ENCODE measurements around the gene CDRT15.
"Not testable (repeated sequence)": the region's sequence is repeated elsewhere in the genome, so short reads cannot be mapped to it uniquely, and the experiment has no call there.

The CDRT15 gene

GRCh38 chr17:14236032-14236431 is 630 bp downstream of the CDRT15 start:
- H3K27me3 ChIP-seq (ENCODE audit: insufficient read depth, low read length); H3K4me3 ChIP-seq (ENCODE audit: low read depth, low read length); H2AFZ ChIP-seq (ENCODE audit: low read length, unreplicated experiment); H3K4me1 ChIP-seq (ENCODE audit: control insufficient read depth, insufficient read depth, low read length, unreplicated experiment); H3K36me3 ChIP-seq (ENCODE audit: insufficient read depth, low read length); H3K79me2 ChIP-seq (ENCODE audit: control insufficient read depth, insufficient read depth, low read length, unreplicated experiment); H3K27ac ChIP-seq (ENCODE audit: low read depth, low read length): not testable (repeated sequence)

GRCh38 chr17:14235047-14235446 is 1.6 kb downstream of the CDRT15 start:
- not testable (repeated sequence) for H2AFZ ChIP-seq (ENCODE audit: low read length, unreplicated experiment); H3K36me3 ChIP-seq (ENCODE audit: insufficient read depth, low read length); H3K79me2 ChIP-seq (ENCODE audit: control insufficient read depth, insufficient read depth, low read length, unreplicated experiment); H3K27me3 ChIP-seq (ENCODE audit: insufficient read depth, low read length); H3K4me1 ChIP-seq (ENCODE audit: control insufficient read depth, insufficient read depth, low read length, unreplicated experiment); H3K27ac ChIP-seq (ENCODE audit: low read depth, low read length); H3K4me3 ChIP-seq (ENCODE audit: low read depth, low read length)

- not testable (repeated sequence) for H3K79me2 ChIP-seq (ENCODE audit: control insufficient read depth, insufficient read depth, low read length, unreplicated experiment); H3K4me1 ChIP-seq (ENCODE audit: control insufficient read depth, insufficient read depth, low read length, unreplicated experiment); H3K27ac ChIP-seq (ENCODE audit: low read depth, low read length); H3K36me3 ChIP-seq (ENCODE audit: insufficient read depth, low read length); H3K27me3 ChIP-seq (ENCODE audit: insufficient read depth, low read length)
- Histone ChIP-seq H3K4me3 (ENCODE audit: low read depth, low read length) (peak overlapping the region; percentile 69), H2AFZ (ENCODE audit: low read length, unreplicated experiment) (peak overlapping the region; percentile 68)
These were observed 5.5 kb downstream of the CDRT15 start for GRCh38 chr17:14231187-14231586.

- Histone ChIP-seq H3K79me2 (ENCODE audit: control insufficient read depth, insufficient read depth, low read length, unreplicated experiment) (no peaks in the 10 kb centered on the region), H2AFZ (ENCODE audit: low read length, unreplicated experiment) (no peak overlapping the region), H3K27me3 (ENCODE audit: insufficient read depth, low read length) (no peaks in the 10 kb centered on the region), H3K27ac (ENCODE audit: low read depth, low read length) (no peak overlapping the region), H3K4me1 (ENCODE audit: control insufficient read depth, insufficient read depth, low read length, unreplicated experiment) (no peaks in the 10 kb centered on the region), H3K4me3 (ENCODE audit: low read depth, low read length) (no peak overlapping the region), H3K36me3 (ENCODE audit: insufficient read depth, low read length) (no peaks in the 10 kb centered on the region)
These were observed 7.8 kb downstream of the CDRT15 start for GRCh38 chr17:14228903-14229302.

GRCh38 chr17:14227052-14227451 is 9.6 kb downstream of the CDRT15 start:
- Histone ChIP-seq H2AFZ (ENCODE audit: low read length, unreplicated experiment) (no peak overlapping the region), H3K27me3 (ENCODE audit: insufficient read depth, low read length) (no peaks in the 10 kb centered on the region), H3K36me3 (ENCODE audit: insufficient read depth, low read length) (no peaks in the 10 kb centered on the region), H3K79me2 (ENCODE audit: control insufficient read depth, insufficient read depth, low read length, unreplicated experiment) (no peaks in the 10 kb centered on the region), H3K4me1 (ENCODE audit: control insufficient read depth, insufficient read depth, low read length, unreplicated experiment) (no peaks in the 10 kb centered on the region), H3K4me3 (ENCODE audit: low read depth, low read length) (no peak overlapping the region), H3K27ac (ENCODE audit: low read depth, low read length) (no peak overlapping the region)

- H3K4me3 ChIP-seq (ENCODE audit: low read depth, low read length): no peak overlapping the region
- no peaks in the 10 kb centered on the region for H3K27me3 ChIP-seq (ENCODE audit: insufficient read depth, low read length)
- no peaks in the 10 kb centered on the region for H3K36me3 ChIP-seq (ENCODE audit: insufficient read depth, low read length)
- no peaks in the 10 kb centered on the region for H3K4me1 ChIP-seq (ENCODE audit: control insufficient read depth, insufficient read depth, low read length, unreplicated experiment)
- H3K79me2 ChIP-seq (ENCODE audit: control insufficient read depth, insufficient read depth, low read length, unreplicated experiment): no peaks in the 10 kb centered on the region
- no peak overlapping the region for H3K27ac ChIP-seq (ENCODE audit: low read depth, low read length)
- H2AFZ ChIP-seq (ENCODE audit: low read length, unreplicated experiment): no peak overlapping the region
These were observed 11.2 kb downstream of the CDRT15 start for GRCh38 chr17:14225254-14225980.

GRCh38 chr17:14222611-14223010 is 14.1 kb downstream of the CDRT15 start:
- no peaks in the 10 kb centered on the region for H3K27me3 ChIP-seq (ENCODE audit: insufficient read depth, low read length)
- H3K79me2 ChIP-seq (ENCODE audit: control insufficient read depth, insufficient read depth, low read length, unreplicated experiment): no peaks in the 10 kb centered on the region
- no peaks in the 10 kb centered on the region for H3K36me3 ChIP-seq (ENCODE audit: insufficient read depth, low read length)
- H3K27ac ChIP-seq (ENCODE audit: low read depth, low read length): no peak overlapping the region
- no peaks in the 10 kb centered on the region for H3K4me1 ChIP-seq (ENCODE audit: control insufficient read depth, insufficient read depth, low read length, unreplicated experiment)
- no peak overlapping the region for H2AFZ ChIP-seq (ENCODE audit: low read length, unreplicated experiment)
- H3K4me3 ChIP-seq (ENCODE audit: low read depth, low read length): no peak overlapping the region

GRCh38 chr17:14214271-14214670 is 22.4 kb downstream of the CDRT15 start:
- Histone ChIP-seq H3K36me3 (ENCODE audit: insufficient read depth, low read length) (no peaks in the 10 kb centered on the region), H3K4me3 (ENCODE audit: low read depth, low read length) (no peak overlapping the region), H3K27ac (ENCODE audit: low read depth, low read length) (no peak overlapping the region), H2AFZ (ENCODE audit: low read length, unreplicated experiment) (no peak overlapping the region), H3K4me1 (ENCODE audit: control insufficient read depth, insufficient read depth, low read length, unreplicated experiment) (no peaks in the 10 kb centered on the region), H3K27me3 (ENCODE audit: insufficient read depth, low read length) (no peaks in the 10 kb centered on the region), H3K79me2 (ENCODE audit: control insufficient read depth, insufficient read depth, low read length, unreplicated experiment) (no peaks in the 10 kb centered on the region)

- no peaks in the 10 kb centered on the region for H3K36me3 ChIP-seq (ENCODE audit: insufficient read depth, low read length)
- H3K4me1 ChIP-seq (ENCODE audit: control insufficient read depth, insufficient read depth, low read length, unreplicated experiment): no peaks in the 10 kb centered on the region
- no peak overlapping the region for H3K27ac ChIP-seq (ENCODE audit: low read depth, low read length)
- no peaks in the 10 kb centered on the region for H3K27me3 ChIP-seq (ENCODE audit: insufficient read depth, low read length)
- H3K79me2 ChIP-seq (ENCODE audit: control insufficient read depth, insufficient read depth, low read length, unreplicated experiment): no peaks in the 10 kb centered on the region
- H2AFZ ChIP-seq (ENCODE audit: low read length, unreplicated experiment): no peak overlapping the region
- H3K4me3 ChIP-seq (ENCODE audit: low read depth, low read length): no peak overlapping the region
These were observed 24.3 kb downstream of the CDRT15 start for GRCh38 chr17:14212401-14212800.

- Histone ChIP-seq H3K36me3 (ENCODE audit: insufficient read depth, low read length) (no peaks in the 10 kb centered on the region), H3K4me3 (ENCODE audit: low read depth, low read length) (no peak overlapping the region), H3K79me2 (ENCODE audit: control insufficient read depth, insufficient read depth, low read length, unreplicated experiment) (no peaks in the 10 kb centered on the region), H3K27ac (ENCODE audit: low read depth, low read length) (no peak overlapping the region), H3K4me1 (ENCODE audit: control insufficient read depth, insufficient read depth, low read length, unreplicated experiment) (no peaks in the 10 kb centered on the region), H3K27me3 (ENCODE audit: insufficient read depth, low read length) (no peaks in the 10 kb centered on the region), H2AFZ (ENCODE audit: low read length, unreplicated experiment) (no peak overlapping the region)
These were observed 24.9 kb downstream of the CDRT15 start for GRCh38 chr17:14211801-14212200.

- Histone ChIP-seq H3K36me3 (ENCODE audit: insufficient read depth, low read length) (no peaks in the 10 kb centered on the region), H3K4me1 (ENCODE audit: control insufficient read depth, insufficient read depth, low read length, unreplicated experiment) (no peaks in the 10 kb centered on the region), H3K27ac (ENCODE audit: low read depth, low read length) (no peak overlapping the region), H2AFZ (ENCODE audit: low read length, unreplicated experiment) (no peak overlapping the region), H3K79me2 (ENCODE audit: control insufficient read depth, insufficient read depth, low read length, unreplicated experiment) (no peaks in the 10 kb centered on the region), H3K27me3 (ENCODE audit: insufficient read depth, low read length) (no peaks in the 10 kb centered on the region), H3K4me3 (ENCODE audit: low read depth, low read length) (no peak overlapping the region)
These were observed 25.4 kb downstream of the CDRT15 start for GRCh38 chr17:14211246-14211645.

All from ACC112 (cell line).